Measurements from ENCODE around the gene ICA1L. TPM values are rescaled to one million over a fixed set of nuclear protein-coding genes. Genes with fewer than 3 reads are reported as not detected.

Gene ICA1L
- total and polyA plus RNA-seq, 2 of the 8 experiments (the other 6 are each of a cell fraction or from before 2014, with no cell fraction given), result 1.1 to 3.4 TPM

- Histone ChIP-seq H4K5ac (ENCODE audit: insufficient read length, low read depth, low read length) (no peak overlapping the region), H3K4me3 (ENCODE audit: extremely low read depth in 1 of 4, insufficient read depth in 2 of 4, low read depth in 3 of 4, low read length in 4 of 4) (peak overlapping the region; percentile 96 to 99 (median 98)), H3K9ac (replicated peaks in 1 of 4; ENCODE audit: extremely low read depth in 1 of 4, low read depth in 3 of 4, low read length in 3 of 4) (peak overlapping the region in 3 of 4 experiments; percentile 16 to 92 (median 46); a peak in 3 of 7 replicates), H3K4ac (replicated peaks; ENCODE audit: insufficient read length, low read depth, low read length) (no peak overlapping the region), H3K27me3 (replicated peaks in 1 of 4; ENCODE audit: control insufficient read depth in 3 of 4, extremely low read depth in 1 of 4, insufficient read depth in 3 of 4, low read length in 3 of 4) (no peaks in the 10 kb centered on the region), H2BK15ac (ENCODE audit: low read length) (no peak overlapping the region), H3K4me2 (ENCODE audit: insufficient read depth in 1 of 2, low read depth in 2 of 2, low read length in 2 of 2) (peak overlapping the region; percentile 58 to 79), H2BK12ac (ENCODE audit: low read depth, low read length) (no peak overlapping the region), H2BK120ac (replicated peaks; ENCODE audit: low read depth, low read length) (no peak overlapping the region), H3K14ac (ENCODE audit: insufficient read length) (no peak overlapping the region), H3K23ac (ENCODE audit: insufficient read length) (no peak overlapping the region), H3K56ac (replicated peaks; ENCODE audit: insufficient read length, low read depth, low read length) (no peak overlapping the region), H2AK5ac (ENCODE audit: low read depth, low read length) (no peak overlapping the region), H4K91ac (replicated peaks; ENCODE audit: insufficient read length, low read length) (no peak overlapping the region), H3K36me3 (ENCODE audit: control insufficient read depth in 2 of 4, insufficient read depth in 4 of 4, low read length in 3 of 4) (peaks cover 0 to 18% (median 3%) of the 10 kb centered on the region in 4 experiments; a peak in 2 of 8 replicates), H4K20me1 (replicated peaks in 1 of 2; ENCODE audit: control insufficient read depth in 1 of 2, insufficient read depth in 2 of 2, low read length in 2 of 2) (peaks cover 2% of the 10 kb centered on the region in 2 experiments), H3K18ac (ENCODE audit: extremely low read depth, low read length) (no peak overlapping the region), H2AFZ (ENCODE audit: low read length) (no peak overlapping the region), H3K9me3 (ENCODE audit: insufficient read depth in 2 of 2, low read depth in 1 of 2, low read length in 1 of 2) (no peaks in the 10 kb centered on the region), H3K79me1 (ENCODE audit: low read depth, low read length) (peaks cover 3% of the 10 kb centered on the region), H2BK5ac (ENCODE audit: low read depth, low read length) (no peak overlapping the region), H3K23me2 (ENCODE audit: low read depth, low read length) (no peaks in the 10 kb centered on the region; the same call in 1 of the 2 replicates), H3K79me2 (ENCODE audit: control insufficient read depth in 1 of 2, insufficient read depth in 2 of 2, low read length in 2 of 2) (peaks cover 20 to 58% of the 10 kb centered on the region in 2 experiments), H3K4me1 (replicated peaks in 1 of 4; ENCODE audit: control insufficient read depth in 3 of 4, insufficient read depth in 4 of 4, low read length in 3 of 4) (no peaks in the 10 kb centered on the region; a peak in 1 of 7 replicates), H3K27ac (ENCODE audit: low read depth, low read length) (0 out of 2 replicates have a peak overlapping the region, but pooled peaks have one; percentile 32), H2BK20ac (ENCODE audit: low read length) (no peak overlapping the region), H4K8ac (ENCODE audit: extremely low read depth, insufficient read depth, low read length) (no peak overlapping the region)
- DNase-seq (ENCODE audit: low read depth in 1 of 2, low spot score in 2 of 2), result no peak
- no peak for FAIRE-seq
- WGBS, 2 experiments (ENCODE audit: extremely low coverage in 1 of 2, insufficient coverage in 1 of 2, insufficient read length in 1 of 2, insufficient replicate concordance in 2 of 2, low coverage in 1 of 2, low lambda C conversion rate in 2 of 2, missing lambda C conversion rate in 1 of 2), result 28% methylated on average over 3 of the region's 3 CpGs; no CpG with 5 or more reads in 1 of the 2 experiments
- POLR2A ChIA-PET (ENCODE audit: partially characterized antibody), result interaction anchor here (0.9 to 2.6 kb wide), 14 partner anchors 12 to 328 kb away, joined by 3 to 10 read pairs (median 6); partner anchors contain the start of genes CYP20A1, ICA1L and NBEAL1
- CTCF ChIA-PET (ENCODE audit: partially characterized antibody), result interaction anchor here (1.0 kb wide), 1 partner anchor 322 kb away, joined by 4 read pairs; no protein-coding TSS in a partner anchor
- TF ChIP-seq EZH2 (IDR thresholded peaks at IDR 0.05; ENCODE audit: low read depth, low read length, severe bottlenecking) (no peak), RNF2 (IDR thresholded peaks at IDR 0.05; ENCODE audit: borderline replicate concordance, low read depth, low read length, missing control alignments, poor library complexity, severe bottlenecking) (no peak), CTBP2 (IDR thresholded peaks at IDR 0.05; ENCODE audit: borderline replicate concordance, insufficient read depth, insufficient read length, low read length) (no peak), HDAC2 (IDR thresholded peaks at IDR 0.05; ENCODE audit: borderline replicate concordance in 1 of 2, low read depth in 2 of 2, low read length in 2 of 2) (no peak), SP4 (IDR thresholded peaks at IDR 0.05; ENCODE audit: low read length) (no peak), E2F6 (IDR thresholded peaks at IDR 0.05) (no peak), RFX5 (IDR thresholded peaks at IDR 0.05; ENCODE audit: borderline replicate concordance, low read depth, low read length) (no peak), YY1 (IDR thresholded peaks at IDR 0.05; ENCODE audit: low read depth, low read length) (no peak), NANOG (IDR thresholded peaks at IDR 0.05; ENCODE audit: insufficient read depth, low read depth, low read length, poor library complexity, severe bottlenecking) (no peak)
- TF ChIP-seq, protein P1, sequence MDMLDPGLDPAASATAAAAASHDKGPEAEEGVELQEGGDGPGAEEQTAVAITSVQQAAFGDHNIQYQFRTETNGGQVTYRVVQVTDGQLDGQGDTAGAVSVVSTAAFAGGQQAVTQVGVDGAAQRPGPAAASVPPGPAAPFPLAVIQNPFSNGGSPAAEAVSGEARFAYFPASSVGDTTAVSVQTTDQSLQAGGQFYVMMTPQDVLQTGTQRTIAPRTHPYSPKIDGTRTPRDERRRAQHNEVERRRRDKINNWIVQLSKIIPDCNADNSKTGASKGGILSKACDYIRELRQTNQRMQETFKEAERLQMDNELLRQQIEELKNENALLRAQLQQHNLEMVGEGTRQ (IDR thresholded peaks at IDR 0.05; ENCODE audit: low read length), result no peak
These were observed 39.1 kb upstream of the ICA1L start for GRCh38 chr2:202910698-202911097.
